Gastrocnemius medialis (tissue), 4 donors: ENCODE measurements around the gene UBFD1.

ENCODE experiments used
- POLR2A ChIP-seq, 2 donors: fragments of 450-650 bp; IDR thresholded peaks; one replicate each; pipeline ENCODE4 v1.6.1; 2017; ENCODE audit warnings: antibody characterized with exemption in 2 of 2, mild to moderate bottlenecking in 2 of 2, moderate library complexity in 2 of 2
- TF ChIP-seq, protein P1 (sequence below), 5 experiments: fragments of 450-650 bp in 3 of 5; fragments of 200-600 bp in 2 of 5; sonication (generic) in 2 of 5; IDR thresholded peaks in 4 of 5; conservative IDR thresholded peaks in 1 of 5; 1 replicate in 4 of 5; 2 replicates in 1 of 5; pipeline ENCODE4 v1.5.1; 2016 to 2019; ENCODE audit warnings: antibody characterized with exemption in 5 of 5, mild to moderate bottlenecking in 3 of 5, moderate library complexity in 3 of 5

DNA sequence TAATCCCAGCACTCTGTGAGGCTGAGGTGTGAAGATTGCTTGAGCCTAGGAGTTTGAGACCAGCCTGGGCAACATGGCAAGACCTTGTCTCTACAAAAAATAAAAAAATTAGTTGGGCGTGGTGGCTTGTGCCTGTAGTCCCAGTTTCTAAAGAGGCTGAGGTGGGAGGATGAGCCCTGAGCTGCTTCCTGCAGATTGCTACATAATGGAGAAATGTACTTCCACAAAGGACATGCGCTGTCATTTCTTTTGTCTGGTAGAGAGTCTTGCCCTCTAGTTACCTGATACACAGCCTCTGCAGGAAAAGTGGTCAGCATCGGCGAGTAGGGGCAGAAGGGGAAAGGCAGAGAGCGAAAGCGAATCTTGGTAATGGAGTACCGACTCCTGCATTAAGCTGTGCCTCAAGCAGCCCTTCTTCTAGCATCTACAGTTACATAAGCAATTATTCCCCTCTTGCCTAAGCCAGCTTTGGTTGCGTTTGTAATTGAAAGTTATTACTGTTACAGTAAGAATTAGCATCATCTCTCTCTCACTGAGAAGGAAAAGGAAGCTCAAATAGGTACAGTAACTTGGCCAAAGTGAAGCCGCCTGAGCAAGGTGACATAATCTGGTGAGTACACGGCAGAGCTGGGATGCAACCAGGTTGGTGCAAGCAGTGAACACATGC lies 28.8 kb upstream of the UBFD1 start:
- no peak for TF ChIP-seq POLR2A (IDR thresholded peaks at IDR 0.05)
- TF ChIP-seq, protein P1, sequence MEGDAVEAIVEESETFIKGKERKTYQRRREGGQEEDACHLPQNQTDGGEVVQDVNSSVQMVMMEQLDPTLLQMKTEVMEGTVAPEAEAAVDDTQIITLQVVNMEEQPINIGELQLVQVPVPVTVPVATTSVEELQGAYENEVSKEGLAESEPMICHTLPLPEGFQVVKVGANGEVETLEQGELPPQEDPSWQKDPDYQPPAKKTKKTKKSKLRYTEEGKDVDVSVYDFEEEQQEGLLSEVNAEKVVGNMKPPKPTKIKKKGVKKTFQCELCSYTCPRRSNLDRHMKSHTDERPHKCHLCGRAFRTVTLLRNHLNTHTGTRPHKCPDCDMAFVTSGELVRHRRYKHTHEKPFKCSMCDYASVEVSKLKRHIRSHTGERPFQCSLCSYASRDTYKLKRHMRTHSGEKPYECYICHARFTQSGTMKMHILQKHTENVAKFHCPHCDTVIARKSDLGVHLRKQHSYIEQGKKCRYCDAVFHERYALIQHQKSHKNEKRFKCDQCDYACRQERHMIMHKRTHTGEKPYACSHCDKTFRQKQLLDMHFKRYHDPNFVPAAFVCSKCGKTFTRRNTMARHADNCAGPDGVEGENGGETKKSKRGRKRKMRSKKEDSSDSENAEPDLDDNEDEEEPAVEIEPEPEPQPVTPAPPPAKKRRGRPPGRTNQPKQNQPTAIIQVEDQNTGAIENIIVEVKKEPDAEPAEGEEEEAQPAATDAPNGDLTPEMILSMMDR (IDR thresholded peaks at IDR 0.05 in 4 of 5, conservative IDR thresholded peaks at IDR 0.05 in 1 of 5), result no peak
